ENCODE measurements around the gene TXNDC11.

GRCh38 chr16:11738742-11739544 lies 3.7 kb downstream of the TXNDC11 start:
- no peak for TF ChIP-seq CTCF (IDR thresholded peaks at IDR 0.05)
- TF ChIP-seq POLR2A (IDR thresholded peaks at IDR 0.05): no peak

All from lower leg skin (tissue), 3 donors.